Inflammatory macrophage (primary cell): ENCODE results near the gene LYSMD4.
A peak's percentile ranks its signal among the peaks of the same experiment; 100 is the strongest.

Source experiments
- DNase-seq, 2 donors: peaks; one replicate each; pipeline ENCODE4 v3.0.0-alpha.2; 2020 to 2022

LYSMD4 gene

GRCh38 chr15:99704444-99704838 lies 28.8 kb downstream of the LYSMD4 start:
- peak; percentile 79 to 87 for DNase-seq

GRCh38 chr15:99703603-99704443 lies 29.4 kb downstream of the LYSMD4 start:
- DNase-seq = peak; percentile 86 to 96

GRCh38 chr15:99702895-99703602 lies 30.2 kb downstream of the LYSMD4 start:
- DNase-seq = peak; percentile 49 to 63

GRCh38 chr15:99696096-99696495 lies 37.1 kb downstream of the LYSMD4 start:
- no peak for DNase-seq

GRCh38 chr15:99692825-99693224 lies 40.4 kb downstream of the LYSMD4 start:
- no peak for DNase-seq

- DNase-seq = no peak
Observed at GRCh38 chr15:99686290-99686689, 46.9 kb downstream of the LYSMD4 start.

- DNase-seq = no peak
Observed at GRCh38 chr15:99683000-99683670, 50.1 kb downstream of the LYSMD4 start.

GRCh38 chr15:99682455-99682854 lies 50.8 kb downstream of the LYSMD4 start:
- peak in 1 of 2 donors; percentile 34 for DNase-seq

- no peak for DNase-seq
Observed at GRCh38 chr15:99681990-99682389, 51.2 kb downstream of the LYSMD4 start.

GRCh38 chr15:99680276-99680675 lies 53.0 kb downstream of the LYSMD4 start:
- DNase-seq = no peak

GRCh38 chr15:99677540-99678134 lies 55.6 kb downstream of the LYSMD4 start:
- no peak for DNase-seq
